Measurements from ENCODE around the gene NDUFV2.

GRCh38 chr18:9057646-9058045, 44.9 kb upstream of the NDUFV2 start:
- TF ChIP-seq EZH2 (IDR thresholded peaks at IDR 0.05; ENCODE audit: low read length) (no peak), CTCF (optimal IDR thresholded peaks at IDR 0.05 in 1 of 3, IDR thresholded peaks at IDR 0.05 in 1 of 3, conservative IDR thresholded peaks at IDR 0.05 in 1 of 3; ENCODE audit: extremely low read depth in 1 of 3, insufficient read depth in 2 of 3, low read length in 3 of 3) (no peak)

Measured in keratinocyte (primary cell).